MCF 10A (cell line): Measurements from ENCODE around the gene RPL27. TPM values are rescaled to one million over a fixed set of nuclear protein-coding genes. Genes with fewer than 3 reads are reported as not detected.

Source experiments
- BruUV-seq: library from RNA; stranded (reverse); fragments of 400-500 nt; replicated peaks from 2 replicates; lab custom pipeline; 2021; lab: Mats Ljungman, UMichigan
- CTCF ChIA-PET: fragments of 300-600 bp; sonication (Branson Sonifier 250); formaldehyde crosslinking; extraction: SDS; loops from one replicate; lab custom pipeline; 2021; ENCODE audit warnings: antibody characterized with exemption, inconsistent platforms; lab: Yijun Ruan, JAX
- POLR2A ChIA-PET: fragments of 300-600, 350-650 bp; sonication (Branson Sonifier 250); formaldehyde crosslinking; extraction: SDS; loops from one replicate; lab custom pipeline; 2020; ENCODE audit warnings: antibody characterized with exemption, inconsistent platforms; lab: Yijun Ruan, JAX
- DNase-seq: peaks from one replicate; pipeline ENCODE4 v3.0.0-alpha.2; 2018; ENCODE audit not compliant: unreplicated experiment
- H3K27ac Mint-ChIP-seq: one replicate; pipeline ENCODE4 v1.8.0; 2022; ENCODE audit warnings: mild to moderate bottlenecking, low read depth, mixed read lengths; ENCODE audit not compliant: unreplicated experiment
- H3K27me3 Mint-ChIP-seq: one replicate; pipeline ENCODE4 v1.8.0; 2022; ENCODE audit warnings: mixed read lengths; ENCODE audit not compliant: insufficient read depth, unreplicated experiment
- H3K36me3 Mint-ChIP-seq: one replicate; pipeline ENCODE4 v1.8.0; 2022; ENCODE audit warnings: mild to moderate bottlenecking, moderate library complexity, mixed read lengths; ENCODE audit not compliant: insufficient read depth, unreplicated experiment
- H3K4me1 Mint-ChIP-seq: one replicate; pipeline ENCODE4 v1.8.0; 2022; ENCODE audit warnings: mixed read lengths; ENCODE audit not compliant: insufficient read depth, unreplicated experiment
- H3K4me3 Mint-ChIP-seq: one replicate; pipeline ENCODE4 v1.8.0; 2022; ENCODE audit warnings: mild to moderate bottlenecking, moderate library complexity, mixed read lengths; ENCODE audit not compliant: unreplicated experiment
- H3K9me3 Mint-ChIP-seq: one replicate; pipeline ENCODE4 v1.8.0; 2022; ENCODE audit warnings: mixed read lengths; ENCODE audit not compliant: unreplicated experiment
- intact Hi-C: fragments of 100-400 bp; cut with micrococcal nuclease; formaldehyde crosslinking; loops from 2 replicates; pipeline ENCODE4 v1.14.1; 2022
- total RNA-seq: library from RNA; stranded (reverse); gene quantifications from 2 replicates; pipeline ENCODE4 v1.2.3, GENCODE V29; 2022
- TF ChIP-seq, protein P1 (sequence below): fragments of 200-600 bp; IDR thresholded peaks from one replicate; pipeline ENCODE4 v1.8.0; 2022; ENCODE audit warnings: antibody characterized with exemption, mild to moderate bottlenecking; ENCODE audit not compliant: unreplicated experiment

The RPL27 gene
- total RNA-seq, 1 experiment from 2014 or later = 1,226 TPM

DNA sequence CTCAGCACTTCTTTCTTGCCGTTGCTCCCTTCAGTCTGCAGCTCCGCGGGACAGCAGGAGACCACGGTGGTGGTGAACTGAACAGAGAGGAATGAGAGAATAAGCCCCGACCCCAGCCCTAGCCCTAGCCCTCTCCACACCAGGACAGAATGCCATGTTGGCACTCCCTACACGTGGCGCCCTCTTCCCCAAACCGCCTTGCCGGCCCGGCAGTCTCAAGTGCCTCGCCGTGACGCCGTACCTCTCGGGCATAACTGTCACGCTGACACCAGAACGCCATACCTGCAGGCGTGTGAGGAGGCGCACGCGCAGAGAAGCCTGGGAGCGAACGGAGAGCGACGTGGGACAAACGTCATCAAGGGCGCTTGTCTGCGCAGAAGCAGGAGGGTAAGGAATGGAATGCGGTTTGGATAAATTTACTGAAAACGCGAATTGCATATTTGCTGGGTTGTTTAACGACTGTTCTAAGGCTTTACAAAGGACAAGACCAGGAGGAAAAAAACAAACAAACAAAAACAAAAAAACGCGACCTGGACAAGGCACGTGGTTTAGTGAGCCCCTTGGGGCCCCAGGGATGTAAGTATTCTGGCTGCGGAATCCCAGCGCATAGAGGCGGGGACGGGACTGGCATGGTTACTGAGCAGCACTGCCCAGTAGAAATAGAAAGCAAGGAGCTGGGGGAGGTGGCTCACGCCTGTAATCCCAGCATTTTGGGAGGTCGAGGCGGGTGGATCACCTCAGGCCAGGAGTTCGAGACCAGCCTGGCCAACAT, 33.9 kb upstream of the RPL27 start, which contains the start of gene AARSD1:
Gene AARSD1 (minus strand): TSS at position 294 of the 772 bp plus-strand sequence. CDS start 14 bp downstream, at position 280.
- peaks cover 10% of the 10 kb centered on the region for H3K4me1 Mint-ChIP-seq
- H3K27ac Mint-ChIP-seq = peak within 1 kb of the TSS; percentile 95
- intact Hi-C loops = loop anchor here (1.0 kb wide), 1 partner anchor 34 kb away; the partner anchor contains the start of gene RPL27
- TF ChIP-seq, protein P1, sequence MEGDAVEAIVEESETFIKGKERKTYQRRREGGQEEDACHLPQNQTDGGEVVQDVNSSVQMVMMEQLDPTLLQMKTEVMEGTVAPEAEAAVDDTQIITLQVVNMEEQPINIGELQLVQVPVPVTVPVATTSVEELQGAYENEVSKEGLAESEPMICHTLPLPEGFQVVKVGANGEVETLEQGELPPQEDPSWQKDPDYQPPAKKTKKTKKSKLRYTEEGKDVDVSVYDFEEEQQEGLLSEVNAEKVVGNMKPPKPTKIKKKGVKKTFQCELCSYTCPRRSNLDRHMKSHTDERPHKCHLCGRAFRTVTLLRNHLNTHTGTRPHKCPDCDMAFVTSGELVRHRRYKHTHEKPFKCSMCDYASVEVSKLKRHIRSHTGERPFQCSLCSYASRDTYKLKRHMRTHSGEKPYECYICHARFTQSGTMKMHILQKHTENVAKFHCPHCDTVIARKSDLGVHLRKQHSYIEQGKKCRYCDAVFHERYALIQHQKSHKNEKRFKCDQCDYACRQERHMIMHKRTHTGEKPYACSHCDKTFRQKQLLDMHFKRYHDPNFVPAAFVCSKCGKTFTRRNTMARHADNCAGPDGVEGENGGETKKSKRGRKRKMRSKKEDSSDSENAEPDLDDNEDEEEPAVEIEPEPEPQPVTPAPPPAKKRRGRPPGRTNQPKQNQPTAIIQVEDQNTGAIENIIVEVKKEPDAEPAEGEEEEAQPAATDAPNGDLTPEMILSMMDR = no peak
- peak within 1 kb of the TSS; percentile 96 for H3K4me3 Mint-ChIP-seq
- ChIA-PET POLR2A (interaction anchor here (0.6 to 3.2 kb wide), 22 partner anchors 10 to 575 kb away, joined by 3 to 35 read pairs (median 4); partner anchors contain the start of genes PSME3, PTGES3L, RPL27 and RUNDC1), CTCF (interaction anchor here (2.0 kb wide), 1 partner anchor 33 kb away, joined by 11 read pairs; the partner anchor contains the start of gene RPL27)
- H3K27me3 Mint-ChIP-seq = no peaks in the 10 kb centered on the region
- DNase-seq = peak; percentile 90
- BruUV-seq = TSS peak; percentile 87
- peaks cover 47% of the 10 kb centered on the region for H3K36me3 Mint-ChIP-seq
- no peaks in the 10 kb centered on the region for H3K9me3 Mint-ChIP-seq

DNA sequence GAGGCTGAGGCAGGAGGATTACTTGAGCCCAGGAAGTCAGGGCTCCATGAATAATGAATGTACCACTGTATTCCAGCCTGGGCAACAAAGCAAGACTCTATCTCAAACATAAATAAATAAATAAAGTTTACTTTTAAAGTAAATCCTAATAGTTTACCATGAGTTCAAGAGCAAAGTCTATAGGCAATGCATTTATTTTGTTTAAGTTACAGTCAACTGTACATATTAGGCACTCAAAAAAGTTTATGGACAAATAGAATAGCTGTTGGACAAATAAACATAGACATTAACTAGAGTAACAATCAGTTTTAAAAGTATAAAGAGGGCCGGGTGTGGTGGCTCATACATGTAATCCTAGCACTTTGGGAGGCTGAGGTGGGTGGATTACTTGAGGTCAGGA, 30.3 kb upstream of the RPL27 start:
- BruUV-seq = no TSS peak
- Mint-ChIP-seq H3K4me1 (peaks cover 10% of the 10 kb centered on the region), H3K4me3 (no peak overlapping the region), H3K27me3 (no peaks in the 10 kb centered on the region), H3K9me3 (no peaks in the 10 kb centered on the region), H3K36me3 (peaks cover 14% of the 10 kb centered on the region), H3K27ac (peak overlapping the region; percentile 64)
- intact Hi-C loops = no loop called here
- POLR2A ChIA-PET = interaction anchor here (0.7 to 2.1 kb wide), 5 partner anchors 11 to 156 kb away, joined by 3 to 15 read pairs (median 4); partner anchors contain the start of genes PTGES3L, RPL27 and RUNDC1
- TF ChIP-seq, protein P1 = no peak
- CTCF ChIA-PET = interaction anchor here (0.6 to 1.3 kb wide), 4 partner anchors 12 to 250 kb away, joined by 3 to 6 read pairs (median 4); partner anchors contain the start of gene PTGES3L
- DNase-seq = no peak

DNA sequence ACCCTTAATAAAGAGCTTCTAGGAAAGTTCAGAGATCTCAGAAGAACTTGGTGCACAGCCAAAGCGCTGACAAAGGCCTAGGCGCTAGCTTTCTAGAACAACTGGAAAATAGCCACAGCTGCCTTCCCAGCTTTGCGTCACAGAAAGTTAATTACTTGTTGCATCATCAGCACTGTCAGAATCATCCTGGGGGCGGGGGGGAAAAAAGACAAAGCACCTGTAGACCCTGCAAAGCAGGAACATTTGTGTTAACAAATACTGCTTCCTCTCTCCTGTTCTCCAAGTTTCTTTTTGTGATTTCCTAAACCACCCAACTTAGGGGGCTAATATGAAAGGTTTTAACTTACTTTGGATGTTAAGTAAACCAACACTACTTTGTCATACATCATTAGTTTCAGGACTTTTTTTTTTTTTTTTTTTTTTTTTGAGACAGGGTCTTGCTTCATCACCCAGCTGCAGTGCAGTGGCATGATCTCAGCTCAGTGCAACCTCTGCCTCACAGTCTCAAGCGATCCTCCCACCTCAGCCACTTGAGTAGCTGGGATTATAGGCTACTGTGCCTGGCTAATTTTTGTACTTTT, 29.1 kb upstream of the RPL27 start:
- Mint-ChIP-seq H3K4me1 (peaks cover 4% of the 10 kb centered on the region), H3K27me3 (no peaks in the 10 kb centered on the region), H3K36me3 (peaks cover 6% of the 10 kb centered on the region), H3K27ac (peak overlapping the region; percentile 64), H3K9me3 (no peaks in the 10 kb centered on the region), H3K4me3 (no peak overlapping the region)
- TF ChIP-seq, protein P1 = no peak
- POLR2A ChIA-PET = interaction anchor here (0.6 to 2.1 kb wide), 5 partner anchors 9 to 155 kb away, joined by 3 to 15 read pairs (median 5); partner anchors contain the start of genes PTGES3L, RPL27 and RUNDC1
- intact Hi-C loops = no loop called here
- peak; percentile 21 for DNase-seq
- CTCF ChIA-PET = interaction anchor here (0.6 to 1.3 kb wide), 5 partner anchors 10 to 126 kb away, joined by 3 to 7 read pairs (median 4); partner anchors contain the start of gene PTGES3L
- no TSS peak for BruUV-seq
